Measurements from ENCODE around the gene DAB1.
A peak's percentile ranks its signal among the peaks of the same experiment; 100 is the strongest.

DAB1 gene

GRCh38 chr1:56973923-56974742 is 449.7 kb downstream of the DAB1 start:
- no peak for DNase-seq (ENCODE audit: low spot score)

- no peak for DNase-seq (ENCODE audit: low spot score)
Observed at GRCh38 chr1:56972976-56973375, 450.9 kb downstream of the DAB1 start.

- DNase-seq (ENCODE audit: low spot score), result no peak
Observed at GRCh38 chr1:56970280-56970679, 453.6 kb downstream of the DAB1 start.

GRCh38 chr1:56968878-56969495 is 454.9 kb downstream of the DAB1 start:
- DNase-seq (ENCODE audit: low spot score), result peak; percentile 16

GRCh38 chr1:56967900-56968832 is 455.7 kb downstream of the DAB1 start:
- no peak for DNase-seq (ENCODE audit: low spot score)

- DNase-seq (ENCODE audit: low spot score), result no peak
Observed at GRCh38 chr1:56967355-56967754, 456.5 kb downstream of the DAB1 start.

GRCh38 chr1:56966698-56966999 is 457.2 kb downstream of the DAB1 start:
- DNase-seq (ENCODE audit: low spot score), result no peak

- DNase-seq (ENCODE audit: low spot score), result no peak
Observed at GRCh38 chr1:56965916-56966697, 457.8 kb downstream of the DAB1 start, which contains the start of gene C8B. C8B (minus strand) TSS chr1:56966015; CDS start chr1:56965948, 67 bp downstream.

- DNase-seq (ENCODE audit: low spot score), result no peak
Observed at GRCh38 chr1:56965191-56965590, 458.7 kb downstream of the DAB1 start.

- DNase-seq (ENCODE audit: low spot score), result no peak
Observed at GRCh38 chr1:56964349-56965017, 459.4 kb downstream of the DAB1 start.

GRCh38 chr1:56963667-56964066 is 460.2 kb downstream of the DAB1 start:
- no peak for DNase-seq (ENCODE audit: low spot score)

- DNase-seq (ENCODE audit: low spot score), result no peak
Observed at GRCh38 chr1:56961426-56961825, 462.4 kb downstream of the DAB1 start.

GRCh38 chr1:56958526-56958925 is 465.3 kb downstream of the DAB1 start:
- no peak for DNase-seq (ENCODE audit: low spot score)

- DNase-seq (ENCODE audit: low spot score), result no peak
Observed at GRCh38 chr1:56957931-56958330, 465.9 kb downstream of the DAB1 start.

GRCh38 chr1:56954664-56955063 is 469.2 kb downstream of the DAB1 start:
- no peak for DNase-seq (ENCODE audit: low spot score)

- no peak for DNase-seq (ENCODE audit: low spot score)
Observed at GRCh38 chr1:56953386-56953785, 470.5 kb downstream of the DAB1 start.

- no peak for DNase-seq (ENCODE audit: low spot score)
Observed at GRCh38 chr1:56952501-56952900, 471.4 kb downstream of the DAB1 start.

- no peak for DNase-seq (ENCODE audit: low spot score)
Observed at GRCh38 chr1:56948403-56949023, 475.3 kb downstream of the DAB1 start.

All from RKO (cell line).